OCI-LY1 (cell line): Measurements from ENCODE around the gene USP28.

Experiments
- H2AFZ ChIP-seq: fragments of 200-600 bp; sonication (generic), shearing (Covaris generic); 2 replicates; pipeline ENCODE4 v1.6.0; 2014; ENCODE audit warnings: antibody characterized with exemption, mild to moderate bottlenecking, low read length
- H3F3A ChIP-seq: fragments of 200-600 bp; sonication (generic), shearing (Covaris generic); 2 replicates; pipeline ENCODE4 v1.6.0; 2014; ENCODE audit warnings: mild to moderate bottlenecking, antibody characterized with exemption, low read length, moderate library complexity; ENCODE audit not compliant: insufficient read depth
- H3K27ac ChIP-seq: fragments of 200-600 bp; sonication (generic); 2 replicates; pipeline ENCODE4 v1.5.1; 2014; ENCODE audit warnings: low read length, mixed run types, mild to moderate bottlenecking, low read depth; ENCODE audit not compliant: poor library complexity, severe bottlenecking
- H3K27me3 ChIP-seq: fragments of 200-600 bp; sonication (generic); 2 replicates; pipeline ENCODE4 v1.6.0; 2014; ENCODE audit warnings: antibody characterized with exemption, mild to moderate bottlenecking, low read length, moderate library complexity; ENCODE audit not compliant: insufficient read depth
- H3K36me3 ChIP-seq: fragments of 200-600 bp; sonication (generic); 2 replicates; pipeline ENCODE4 v1.6.1; 2014; ENCODE audit warnings: mild to moderate bottlenecking, antibody characterized with exemption, low read length, moderate library complexity, mixed read lengths; ENCODE audit not compliant: insufficient read depth
- H3K4me1 ChIP-seq: fragments of 200-600 bp; sonication (generic); 2 replicates; pipeline ENCODE4 v1.5.1; 2014; ENCODE audit warnings: mild to moderate bottlenecking, low read length, moderate library complexity; ENCODE audit not compliant: insufficient read depth, severe bottlenecking
- H3K4me2 ChIP-seq: fragments of 200-600 bp; sonication (generic), shearing (Covaris generic); 2 replicates; pipeline ENCODE4 v1.6.1; 2014; ENCODE audit warnings: low read length
- H3K4me3 ChIP-seq: fragments of 200-600 bp; sonication (generic); 2 replicates; pipeline ENCODE4 v1.5.1; 2014; ENCODE audit warnings: low read length, low read depth, mild to moderate bottlenecking, mixed read lengths; ENCODE audit not compliant: poor library complexity, severe bottlenecking
- H3K79me2 ChIP-seq: fragments of 200-600 bp; shearing (Covaris generic); 2 replicates; pipeline ENCODE4 v1.6.1; 2016; ENCODE audit warnings: mixed run types, low read length, mixed read lengths; ENCODE audit not compliant: insufficient read depth
- H3K9ac ChIP-seq: fragments of 200-600 bp; sonication (generic), shearing (Covaris generic); 2 replicates; pipeline ENCODE4 v1.6.1; 2014; ENCODE audit warnings: mild to moderate bottlenecking, low read length, mixed read lengths
- H3K9me2 ChIP-seq: fragments of 200-600 bp; sonication (generic), shearing (Covaris generic); 2 replicates; pipeline ENCODE4 v1.6.1; 2014; ENCODE audit warnings: low read depth, mild to moderate bottlenecking, low read length, mixed read lengths
- H3K9me3 ChIP-seq: fragments of 200-600 bp; shearing (Covaris generic); 2 replicates; pipeline ENCODE4 v1.6.1; 2014; ENCODE audit warnings: low read length, mixed read lengths
- H4K20me1 ChIP-seq: fragments of 200-600 bp; sonication (generic), shearing (Covaris generic); 2 replicates; pipeline ENCODE4 v1.6.0; 2016; ENCODE audit warnings: mild to moderate bottlenecking, low read length; ENCODE audit not compliant: insufficient read depth
- EZH2 ChIP-seq: fragments of 200-600 bp; sonication (generic), shearing (Covaris generic); IDR thresholded peaks from 2 replicates; pipeline ENCODE4 v1.8.0; 2017; ENCODE audit warnings: borderline replicate concordance, mixed run types, mild to moderate bottlenecking, antibody characterized with exemption, low read length, moderate library complexity, mixed read lengths
- TF ChIP-seq, protein P1 (sequence below): fragments of 200-600 bp; sonication (generic), shearing (Covaris generic); IDR thresholded peaks from 2 replicates; pipeline ENCODE4 v1.5.1; 2017; ENCODE audit warnings: mild to moderate bottlenecking, antibody characterized with exemption, low read length, moderate library complexity, mixed read lengths

Gene USP28

DNA sequence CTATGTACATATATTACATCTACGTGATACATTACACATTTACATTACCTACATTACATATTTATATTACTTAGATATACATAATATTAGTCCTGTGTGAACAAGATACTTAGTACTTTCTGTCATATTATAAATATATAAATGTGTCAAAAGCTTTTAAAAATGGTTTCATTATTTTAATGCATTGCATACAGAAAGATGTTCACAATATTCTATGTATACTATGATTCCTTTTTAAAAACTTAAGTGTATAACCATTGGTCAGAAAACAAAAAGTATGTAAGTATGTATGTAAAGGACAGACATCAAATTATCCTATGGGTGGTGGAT lies 101.2 kb downstream of the USP28 start:
- peak overlapping the region; percentile 55; the same call in 1 of the 2 replicates for H3K9ac ChIP-seq
- no peaks in the 10 kb centered on the region for H3K9me2 ChIP-seq
- H3K27ac ChIP-seq, result no peak overlapping the region
- no peaks in the 10 kb centered on the region for H3K27me3 ChIP-seq
- TF ChIP-seq, protein P1, sequence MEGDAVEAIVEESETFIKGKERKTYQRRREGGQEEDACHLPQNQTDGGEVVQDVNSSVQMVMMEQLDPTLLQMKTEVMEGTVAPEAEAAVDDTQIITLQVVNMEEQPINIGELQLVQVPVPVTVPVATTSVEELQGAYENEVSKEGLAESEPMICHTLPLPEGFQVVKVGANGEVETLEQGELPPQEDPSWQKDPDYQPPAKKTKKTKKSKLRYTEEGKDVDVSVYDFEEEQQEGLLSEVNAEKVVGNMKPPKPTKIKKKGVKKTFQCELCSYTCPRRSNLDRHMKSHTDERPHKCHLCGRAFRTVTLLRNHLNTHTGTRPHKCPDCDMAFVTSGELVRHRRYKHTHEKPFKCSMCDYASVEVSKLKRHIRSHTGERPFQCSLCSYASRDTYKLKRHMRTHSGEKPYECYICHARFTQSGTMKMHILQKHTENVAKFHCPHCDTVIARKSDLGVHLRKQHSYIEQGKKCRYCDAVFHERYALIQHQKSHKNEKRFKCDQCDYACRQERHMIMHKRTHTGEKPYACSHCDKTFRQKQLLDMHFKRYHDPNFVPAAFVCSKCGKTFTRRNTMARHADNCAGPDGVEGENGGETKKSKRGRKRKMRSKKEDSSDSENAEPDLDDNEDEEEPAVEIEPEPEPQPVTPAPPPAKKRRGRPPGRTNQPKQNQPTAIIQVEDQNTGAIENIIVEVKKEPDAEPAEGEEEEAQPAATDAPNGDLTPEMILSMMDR, result no peak
- no peak for TF ChIP-seq EZH2
- no peaks in the 10 kb centered on the region for H3K9me3 ChIP-seq
- H2AFZ ChIP-seq, result no peak overlapping the region
- H3K79me2 ChIP-seq, result no peaks in the 10 kb centered on the region
- no peaks in the 10 kb centered on the region for H4K20me1 ChIP-seq
- peaks cover 3% of the 10 kb centered on the region; the same call in 1 of the 2 replicates for H3K36me3 ChIP-seq
- no peaks in the 10 kb centered on the region for H3F3A ChIP-seq
- peaks cover 25% of the 10 kb centered on the region for H3K4me1 ChIP-seq
- peak overlapping the region; percentile 45 for H3K4me2 ChIP-seq
- H3K4me3 ChIP-seq, result peak overlapping the region; percentile 76

DNA sequence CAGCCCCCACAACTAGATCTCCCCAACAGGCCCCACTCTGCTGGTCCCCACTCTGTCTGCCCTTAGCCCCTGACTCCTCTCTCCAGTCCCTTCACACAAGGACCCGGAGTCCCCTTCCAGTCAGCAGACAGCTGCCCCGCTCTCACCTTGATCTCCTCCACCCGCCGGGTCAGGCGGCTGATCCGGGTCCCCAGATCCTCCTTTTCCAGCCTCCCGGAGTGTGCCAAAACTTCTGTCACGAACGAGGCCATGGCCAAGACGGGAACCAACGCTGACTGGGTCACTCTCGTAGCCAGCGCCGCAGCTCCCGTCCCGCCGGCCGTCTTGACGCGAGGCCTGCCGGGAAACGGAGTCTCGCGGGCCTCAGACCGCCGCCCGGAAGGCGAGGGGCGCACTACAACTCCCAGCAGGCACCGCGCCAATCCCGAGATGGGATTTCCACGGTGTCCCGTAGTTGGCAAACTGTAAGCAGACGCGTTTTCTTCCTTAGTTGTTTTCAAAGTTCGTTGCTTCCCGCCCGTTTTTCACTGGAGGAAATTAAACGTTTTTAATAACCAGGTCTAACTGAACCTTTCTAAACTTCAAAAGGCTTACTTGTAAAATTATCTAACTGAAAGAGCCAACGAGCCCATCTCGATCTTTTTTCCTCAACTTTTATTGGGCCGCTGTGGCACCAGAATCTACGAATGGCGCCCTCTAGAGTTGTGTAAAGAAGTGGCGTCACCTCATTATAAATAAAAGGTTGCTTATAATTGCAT lies 101.8 kb downstream of the USP28 start, which contains the start of gene ZW10:
Gene ZW10 (minus strand): TSS at position 277 of the 758 bp plus-strand sequence. CDS start 26 bp downstream, at position 251.
- Histone ChIP-seq H2AFZ (no peak within 1 kb of the TSS), H3K4me2 (peak within 1 kb of the TSS; percentile 52), H3F3A (no peaks in the 10 kb centered on the region), H4K20me1 (no peaks in the 10 kb centered on the region), H3K27ac (no peak within 1 kb of the TSS), H3K9me3 (no peaks in the 10 kb centered on the region), H3K4me3 (peak within 1 kb of the TSS; percentile 76), H3K27me3 (no peaks in the 10 kb centered on the region), H3K9me2 (no peaks in the 10 kb centered on the region), H3K79me2 (no peaks in the 10 kb centered on the region), H3K9ac (peak within 1 kb of the TSS; percentile 81), H3K4me1 (peaks cover 25% of the 10 kb centered on the region), H3K36me3 (peaks cover 3% of the 10 kb centered on the region)
- TF ChIP-seq, protein P1, result peak; percentile 74
- TF ChIP-seq EZH2, result no peak

DNA sequence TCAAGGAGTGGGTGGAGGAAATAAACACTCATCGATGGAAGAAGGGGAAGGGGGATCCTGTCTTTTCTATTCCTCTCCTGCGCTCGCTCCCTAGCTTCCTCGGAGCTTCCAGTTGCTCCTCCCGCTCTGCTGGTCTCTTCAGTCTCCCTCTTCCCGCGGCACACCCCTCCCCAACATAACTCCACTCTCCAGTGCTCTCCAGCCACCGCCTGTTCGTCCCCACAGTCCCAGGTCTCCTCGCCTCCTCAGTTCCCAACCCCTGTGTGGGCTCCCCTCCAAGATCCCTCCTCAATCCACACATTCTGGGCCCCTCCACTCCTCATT lies 102.3 kb downstream of the USP28 start:
- Histone ChIP-seq H2AFZ (no peak overlapping the region), H4K20me1 (no peaks in the 10 kb centered on the region), H3K4me1 (peaks cover 21% of the 10 kb centered on the region), H3K36me3 (peaks cover 9% of the 10 kb centered on the region), H3K79me2 (no peaks in the 10 kb centered on the region), H3K27ac (no peak overlapping the region), H3K27me3 (no peaks in the 10 kb centered on the region), H3K4me3 (peak overlapping the region; percentile 76), H3F3A (no peaks in the 10 kb centered on the region), H3K9ac (peak overlapping the region; percentile 81), H3K9me3 (no peaks in the 10 kb centered on the region), H3K9me2 (no peaks in the 10 kb centered on the region), H3K4me2 (peak overlapping the region; percentile 52)
- TF ChIP-seq, protein P1, result no peak
- TF ChIP-seq EZH2, result no peak
